ENCODE data around the gene PITPNC1.
"Not testable (repeated sequence)": the region's sequence is repeated elsewhere in the genome, so short reads cannot be mapped to it uniquely, and the experiment has no call there.

PITPNC1 gene

GRCh38 chr17:67401598-67402504 is 24.8 kb downstream of the PITPNC1 start:
- no peak for DNase-seq

- no peak for DNase-seq
These were observed 26.0 kb downstream of the PITPNC1 start for GRCh38 chr17:67403065-67403464.

GRCh38 chr17:67403483-67403882 is 26.4 kb downstream of the PITPNC1 start:
- DNase-seq: no peak

- not testable (repeated sequence) for DNase-seq
These were observed 31.4 kb downstream of the PITPNC1 start for GRCh38 chr17:67408455-67408830.

- DNase-seq: peak; percentile 35
These were observed 34.3 kb downstream of the PITPNC1 start for GRCh38 chr17:67411397-67411796.

- DNase-seq: no peak
These were observed 35.0 kb downstream of the PITPNC1 start for GRCh38 chr17:67412032-67412431.

GRCh38 chr17:67412941-67413340 is 35.9 kb downstream of the PITPNC1 start:
- no peak for DNase-seq

- DNase-seq: no peak
These were observed 36.3 kb downstream of the PITPNC1 start for GRCh38 chr17:67413388-67413787.

- no peak for DNase-seq
These were observed 37.0 kb downstream of the PITPNC1 start for GRCh38 chr17:67414130-67414529.

GRCh38 chr17:67414559-67414958 is 37.5 kb downstream of the PITPNC1 start:
- no peak for DNase-seq

- DNase-seq: no peak
These were observed 38.2 kb downstream of the PITPNC1 start for GRCh38 chr17:67415291-67415690.

GRCh38 chr17:67417507-67417906 is 40.4 kb downstream of the PITPNC1 start:
- no peak for DNase-seq

GRCh38 chr17:67420994-67421393 is 43.9 kb downstream of the PITPNC1 start:
- DNase-seq: no peak

- DNase-seq: peak; percentile 82
These were observed 44.8 kb downstream of the PITPNC1 start for GRCh38 chr17:67421869-67422273.

GRCh38 chr17:67422296-67422695 is 45.2 kb downstream of the PITPNC1 start:
- not testable (repeated sequence) for DNase-seq

- DNase-seq: no peak
These were observed 45.8 kb downstream of the PITPNC1 start for GRCh38 chr17:67422897-67423296.

- DNase-seq: no peak
These were observed 48.6 kb downstream of the PITPNC1 start for GRCh38 chr17:67425571-67426160.

- DNase-seq: no peak
These were observed 50.3 kb downstream of the PITPNC1 start for GRCh38 chr17:67427424-67427823.

- not testable (repeated sequence) for DNase-seq
These were observed 53.4 kb downstream of the PITPNC1 start for GRCh38 chr17:67430515-67430914.

- no peak for DNase-seq
These were observed 54.4 kb downstream of the PITPNC1 start for GRCh38 chr17:67431249-67432015.

- no peak for DNase-seq
These were observed 56.3 kb downstream of the PITPNC1 start for GRCh38 chr17:67433248-67433924.

- DNase-seq: peak; percentile 79
These were observed 57.0 kb downstream of the PITPNC1 start for GRCh38 chr17:67434061-67434525.

- DNase-seq: peak; percentile 80
These were observed 58.0 kb downstream of the PITPNC1 start for GRCh38 chr17:67435122-67435521.

Data from CD4-positive, alpha-beta T cell treated with Interleukin-15 for 1 hour (primary cell).